HEK293 (cell line): Measurements from ENCODE around the gene NATD1.

ENCODE experiments used
- CTCF ChIA-PET: fragments of 350-600 bp; formaldehyde crosslinking; extraction: SDS; loops from one replicate; lab custom pipeline; 2021; ENCODE audit warnings: antibody characterized with exemption; lab: Yijun Ruan, JAX
- POLR2A ChIA-PET: fragments of 300-600 bp; formaldehyde crosslinking; extraction: SDS; loops from one replicate; lab custom pipeline; 2020; ENCODE audit warnings: antibody characterized with exemption, inconsistent platforms; lab: Yijun Ruan, JAX
- H3K27ac ChIP-seq: fragments of 200-500 bp; sonication (Bioruptor generic); 2 replicates; pipeline ENCODE4 v1.5.1; 2014; ENCODE audit warnings: low read depth, low read length, control low read depth, inconsistent platforms; ENCODE audit errors: extremely low read depth
- H3K36me3 ChIP-seq, 2 experiments: fragments of 200-500 bp in 1 of 2; sonication (Bioruptor generic) in 1 of 2; 1 replicate in 1 of 2; 2 replicates in 1 of 2; pipeline ENCODE4 v1.5.1; 2014 to 2017; ENCODE audit warnings: inconsistent platforms in 2 of 2, low read length in 2 of 2; ENCODE audit not compliant: control insufficient read depth in 2 of 2, insufficient read depth in 1 of 2
- H3K4me1 ChIP-seq: fragments of 200-500 bp; sonication (Bioruptor generic); 2 replicates; pipeline ENCODE4 v1.5.1; 2014; ENCODE audit warnings: mild to moderate bottlenecking, low read length, inconsistent platforms; ENCODE audit not compliant: control insufficient read depth, insufficient read depth
- H3K4me3 ChIP-seq: 2 replicates; pipeline ENCODE4 v1.5.1; 2011; ENCODE audit warnings: low read depth, mild to moderate bottlenecking, control low read depth, low read length, moderate library complexity
- H3K9me3 ChIP-seq: fragments of 200-500 bp; sonication (Bioruptor generic); 2 replicates; pipeline ENCODE4 v1.5.1; 2014; ENCODE audit warnings: low read depth, low read length, inconsistent platforms; ENCODE audit not compliant: control insufficient read depth, insufficient read depth
- FEZF1 ChIP-seq: fragments of 450-650 bp; formaldehyde crosslinking; IDR thresholded peaks from 2 replicates; pipeline ENCODE4 v1.5.1; 2016; ENCODE audit warnings: missing biosample characterization, missing genetic modification characterization
- GFI1B ChIP-seq: fragments of 450-650 bp; formaldehyde crosslinking; IDR thresholded peaks from 2 replicates; pipeline ENCODE4 v1.5.1; 2016; ENCODE audit warnings: missing biosample characterization, missing genetic modification characterization
- GLIS1 ChIP-seq: fragments of 450-650 bp; formaldehyde crosslinking; IDR thresholded peaks from 2 replicates; pipeline ENCODE4 v1.5.1; 2016; ENCODE audit warnings: missing biosample characterization, missing genetic modification characterization
- KLF10 ChIP-seq: fragments of 450-650 bp; IDR thresholded peaks from 2 replicates; pipeline ENCODE4 v1.5.1; 2018; ENCODE audit warnings: missing biosample characterization, mild to moderate bottlenecking, missing genetic modification characterization
- KLF16 ChIP-seq: fragments of 450-650 bp; formaldehyde crosslinking; IDR thresholded peaks from 2 replicates; pipeline ENCODE4 v1.5.1; 2017; ENCODE audit warnings: missing biosample characterization, missing genetic modification characterization
- SP7 ChIP-seq: fragments of 450-650 bp; formaldehyde crosslinking; IDR thresholded peaks from 2 replicates; pipeline ENCODE4 v1.5.1; 2016; ENCODE audit warnings: missing biosample characterization, missing genetic modification characterization
- TCF7L2 ChIP-seq: IDR thresholded peaks from 2 replicates; pipeline ENCODE4 v1.6.1; 2011; ENCODE audit warnings: low read depth, mild to moderate bottlenecking, inconsistent platforms, low read length, moderate library complexity, borderline replicate concordance
- ZBTB11 ChIP-seq: fragments of 450-650 bp; formaldehyde crosslinking; conservative IDR thresholded peaks from 2 replicates; pipeline ENCODE4 v1.5.1; 2016; ENCODE audit warnings: low read depth, missing biosample characterization, missing genetic modification characterization
- ZBTB20 ChIP-seq: fragments of 450-650 bp; formaldehyde crosslinking; IDR thresholded peaks from 2 replicates; pipeline ENCODE4 v1.5.1; 2016; ENCODE audit warnings: missing biosample characterization, missing genetic modification characterization
- ZFP69B ChIP-seq: fragments of 450-650 bp; formaldehyde crosslinking; IDR thresholded peaks from 2 replicates; pipeline ENCODE4 v1.5.1; 2016; ENCODE audit warnings: missing biosample characterization, missing genetic modification characterization
- ZIC2 ChIP-seq: fragments of 450-650 bp; formaldehyde crosslinking; IDR thresholded peaks from 2 replicates; pipeline ENCODE4 v1.5.1; 2016; ENCODE audit warnings: missing biosample characterization, missing genetic modification characterization
- ZNF202 ChIP-seq: fragments of 450-650 bp; formaldehyde crosslinking; IDR thresholded peaks from 2 replicates; pipeline ENCODE4 v1.5.1; 2016; ENCODE audit warnings: missing biosample characterization, missing genetic modification characterization, borderline replicate concordance
- ZNF280C ChIP-seq: fragments of 450-650 bp; formaldehyde crosslinking; IDR thresholded peaks from 2 replicates; pipeline ENCODE4 v1.5.1; 2016; ENCODE audit warnings: missing biosample characterization, missing genetic modification characterization
- ZNF341 ChIP-seq: fragments of 450-650 bp; formaldehyde crosslinking; IDR thresholded peaks from 2 replicates; pipeline ENCODE4; 2016; ENCODE audit warnings: low read depth, missing biosample characterization, missing genetic modification characterization
- ZNF433 ChIP-seq: fragments of 450-650 bp; formaldehyde crosslinking; IDR thresholded peaks from 2 replicates; pipeline ENCODE4 v1.5.1; 2016; ENCODE audit warnings: missing biosample characterization, missing genetic modification characterization, low read depth
- ZNF530 ChIP-seq: fragments of 450-650 bp; formaldehyde crosslinking; IDR thresholded peaks from 2 replicates; pipeline ENCODE4 v1.5.1; 2016; ENCODE audit warnings: low read depth, missing biosample characterization, missing genetic modification characterization
- ZNF629 ChIP-seq: fragments of 450-650 bp; formaldehyde crosslinking; IDR thresholded peaks from 2 replicates; pipeline ENCODE4 v1.5.1; 2017; ENCODE audit warnings: missing biosample characterization, missing genetic modification characterization
- ZNF670 ChIP-seq: fragments of 450-650 bp; formaldehyde crosslinking; IDR thresholded peaks from 2 replicates; pipeline ENCODE4 v1.5.1; 2016; ENCODE audit warnings: missing biosample characterization, missing genetic modification characterization, low read depth
- TF ChIP-seq, protein P1 (sequence below): fragments of 450-650 bp; formaldehyde crosslinking; IDR thresholded peaks from 2 replicates; pipeline ENCODE4 v1.5.1; 2016; ENCODE audit warnings: missing biosample characterization, missing genetic modification characterization
- TF ChIP-seq, protein P2 (sequence below): fragments of 450-650 bp; formaldehyde crosslinking; IDR thresholded peaks from 2 replicates; pipeline ENCODE4 v1.5.1; 2017; ENCODE audit warnings: missing biosample characterization, missing genetic modification characterization
- TF ChIP-seq, protein P3 (sequence below): fragments of 450-650 bp; formaldehyde crosslinking; IDR thresholded peaks from 2 replicates; pipeline ENCODE4 v1.5.1; 2016; ENCODE audit warnings: missing biosample characterization, missing genetic modification characterization
- TF ChIP-seq, protein P4 (sequence below): fragments of 450-650 bp; formaldehyde crosslinking; IDR thresholded peaks from 2 replicates; pipeline ENCODE4 v1.5.1; 2016; ENCODE audit warnings: missing biosample characterization, missing genetic modification characterization

Gene NATD1

DNA sequence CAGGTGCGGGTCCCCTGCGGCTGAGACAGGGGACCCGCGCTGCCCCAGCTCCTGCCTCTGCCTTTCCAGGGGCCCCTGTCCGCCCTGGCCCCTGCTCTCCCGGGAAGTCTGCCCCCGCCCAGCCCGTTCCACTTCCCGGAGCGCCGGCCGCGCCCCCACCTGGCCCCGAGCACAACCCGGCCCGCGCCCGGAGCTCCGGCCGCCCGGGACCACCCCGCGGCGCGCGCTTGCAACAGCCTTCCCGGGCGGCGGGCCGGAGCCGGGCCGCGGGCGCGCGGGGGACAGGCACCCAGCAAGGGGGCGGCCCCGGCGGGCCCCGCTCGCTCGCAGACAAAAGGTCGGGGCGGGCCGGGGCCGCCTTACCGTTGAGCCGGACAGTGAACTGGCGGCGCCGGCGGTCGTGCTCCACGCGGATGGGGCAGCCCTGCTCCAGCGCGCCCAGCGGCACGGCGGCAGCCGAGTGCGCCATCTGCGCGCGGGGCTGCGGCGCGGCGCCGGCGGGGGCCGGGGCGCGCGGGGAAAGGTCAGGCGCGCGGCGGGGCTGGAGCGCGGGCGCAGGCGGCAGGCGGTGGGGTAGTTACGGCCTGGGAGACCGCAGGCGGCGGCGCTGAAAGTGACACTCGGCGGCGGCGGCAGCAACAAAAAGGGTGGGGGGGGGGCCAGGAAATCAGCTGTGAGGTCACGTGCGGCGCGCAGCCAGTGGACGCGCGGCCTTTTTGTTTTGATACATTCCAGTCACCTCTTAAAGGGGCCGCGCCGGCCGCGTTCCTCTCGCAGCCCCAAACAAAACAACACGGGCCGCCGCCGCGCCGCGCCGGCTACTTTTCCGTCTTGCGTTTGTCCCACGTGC, at the start of gene NATD1:
TSS of gene NATD1 (minus strand) at position 615 of the 850 bp plus-strand sequence. CDS start at position 469, 146 bp downstream.
- CTCF ChIA-PET: interaction anchor here (0.6 to 0.7 kb wide), 2 partner anchors 97 to 126 kb away, joined by 3 read pairs; partner anchors contain the start of gene DHRS7B
- 0 out of 2 replicates have a peak, but pooled peaks cover 2% of the 10 kb centered on the region for H3K4me1 ChIP-seq
- peak within 1 kb of the TSS; percentile 46; the same call in 1 of the 2 replicates for H3K27ac ChIP-seq
- no peaks in the 10 kb centered on the region for H3K36me3 ChIP-seq
- POLR2A ChIA-PET: interaction anchor here (0.6 to 1.9 kb wide), 9 partner anchors 11 to 1243 kb away, joined by 3 to 8 read pairs (median 4); no protein-coding TSS in a partner anchor
- H3K4me3 ChIP-seq: peak within 1 kb of the TSS; percentile 56
- no peaks in the 10 kb centered on the region for H3K9me3 ChIP-seq
- TF ChIP-seq GLIS1 (tag by site-specific recombination) (peak; percentile 64; the same call in 1 of the 2 replicates), ZNF670 (tag by site-specific recombination) (no peak), KLF16 (tag by site-specific recombination) (no peak), ZIC2 (tag by site-specific recombination) (no peak), ZNF433 (tag by site-specific recombination) (no peak), KLF10 (tag by site-specific recombination) (0 out of 2 replicates have a peak, but pooled peaks have one; percentile 23), ZFP69B (tag by site-specific recombination) (peak; percentile 95), ZBTB11 (tag by site-specific recombination) (no peak), FEZF1 (tag by site-specific recombination) (peak; percentile 74), ZNF629 (tag by site-specific recombination) (peak; percentile 22; the same call in 1 of the 2 replicates), SP7 (tag by site-specific recombination) (no peak), TCF7L2 (peak; percentile 90; the same call in 1 of the 2 replicates), GFI1B (no peak), ZBTB20 (tag by site-specific recombination) (peak; percentile 38; the same call in 1 of the 2 replicates), ZNF341 (no peak), ZNF530 (tag by site-specific recombination) (no peak), ZNF202 (tag by site-specific recombination) (no peak), ZNF280C (tag by site-specific recombination) (no peak)
- TF ChIP-seq, protein P1, sequence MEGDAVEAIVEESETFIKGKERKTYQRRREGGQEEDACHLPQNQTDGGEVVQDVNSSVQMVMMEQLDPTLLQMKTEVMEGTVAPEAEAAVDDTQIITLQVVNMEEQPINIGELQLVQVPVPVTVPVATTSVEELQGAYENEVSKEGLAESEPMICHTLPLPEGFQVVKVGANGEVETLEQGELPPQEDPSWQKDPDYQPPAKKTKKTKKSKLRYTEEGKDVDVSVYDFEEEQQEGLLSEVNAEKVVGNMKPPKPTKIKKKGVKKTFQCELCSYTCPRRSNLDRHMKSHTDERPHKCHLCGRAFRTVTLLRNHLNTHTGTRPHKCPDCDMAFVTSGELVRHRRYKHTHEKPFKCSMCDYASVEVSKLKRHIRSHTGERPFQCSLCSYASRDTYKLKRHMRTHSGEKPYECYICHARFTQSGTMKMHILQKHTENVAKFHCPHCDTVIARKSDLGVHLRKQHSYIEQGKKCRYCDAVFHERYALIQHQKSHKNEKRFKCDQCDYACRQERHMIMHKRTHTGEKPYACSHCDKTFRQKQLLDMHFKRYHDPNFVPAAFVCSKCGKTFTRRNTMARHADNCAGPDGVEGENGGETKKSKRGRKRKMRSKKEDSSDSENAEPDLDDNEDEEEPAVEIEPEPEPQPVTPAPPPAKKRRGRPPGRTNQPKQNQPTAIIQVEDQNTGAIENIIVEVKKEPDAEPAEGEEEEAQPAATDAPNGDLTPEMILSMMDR (tag by site-specific recombination): no peak
- TF ChIP-seq, protein P2, sequence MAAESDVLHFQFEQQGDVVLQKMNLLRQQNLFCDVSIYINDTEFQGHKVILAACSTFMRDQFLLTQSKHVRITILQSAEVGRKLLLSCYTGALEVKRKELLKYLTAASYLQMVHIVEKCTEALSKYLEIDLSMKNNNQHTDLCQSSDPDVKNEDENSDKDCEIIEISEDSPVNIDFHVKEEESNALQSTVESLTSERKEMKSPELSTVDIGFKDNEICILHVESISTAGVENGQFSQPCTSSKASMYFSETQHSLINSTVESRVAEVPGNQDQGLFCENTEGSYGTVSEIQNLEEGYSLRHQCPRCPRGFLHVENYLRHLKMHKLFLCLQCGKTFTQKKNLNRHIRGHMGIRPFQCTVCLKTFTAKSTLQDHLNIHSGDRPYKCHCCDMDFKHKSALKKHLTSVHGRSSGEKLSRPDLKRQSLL (tag by site-specific recombination): no peak
- TF ChIP-seq, protein P3, sequence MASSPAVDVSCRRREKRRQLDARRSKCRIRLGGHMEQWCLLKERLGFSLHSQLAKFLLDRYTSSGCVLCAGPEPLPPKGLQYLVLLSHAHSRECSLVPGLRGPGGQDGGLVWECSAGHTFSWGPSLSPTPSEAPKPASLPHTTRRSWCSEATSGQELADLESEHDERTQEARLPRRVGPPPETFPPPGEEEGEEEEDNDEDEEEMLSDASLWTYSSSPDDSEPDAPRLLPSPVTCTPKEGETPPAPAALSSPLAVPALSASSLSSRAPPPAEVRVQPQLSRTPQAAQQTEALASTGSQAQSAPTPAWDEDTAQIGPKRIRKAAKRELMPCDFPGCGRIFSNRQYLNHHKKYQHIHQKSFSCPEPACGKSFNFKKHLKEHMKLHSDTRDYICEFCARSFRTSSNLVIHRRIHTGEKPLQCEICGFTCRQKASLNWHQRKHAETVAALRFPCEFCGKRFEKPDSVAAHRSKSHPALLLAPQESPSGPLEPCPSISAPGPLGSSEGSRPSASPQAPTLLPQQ (tag by site-specific recombination): peak; percentile 97
- TF ChIP-seq, protein P4, sequence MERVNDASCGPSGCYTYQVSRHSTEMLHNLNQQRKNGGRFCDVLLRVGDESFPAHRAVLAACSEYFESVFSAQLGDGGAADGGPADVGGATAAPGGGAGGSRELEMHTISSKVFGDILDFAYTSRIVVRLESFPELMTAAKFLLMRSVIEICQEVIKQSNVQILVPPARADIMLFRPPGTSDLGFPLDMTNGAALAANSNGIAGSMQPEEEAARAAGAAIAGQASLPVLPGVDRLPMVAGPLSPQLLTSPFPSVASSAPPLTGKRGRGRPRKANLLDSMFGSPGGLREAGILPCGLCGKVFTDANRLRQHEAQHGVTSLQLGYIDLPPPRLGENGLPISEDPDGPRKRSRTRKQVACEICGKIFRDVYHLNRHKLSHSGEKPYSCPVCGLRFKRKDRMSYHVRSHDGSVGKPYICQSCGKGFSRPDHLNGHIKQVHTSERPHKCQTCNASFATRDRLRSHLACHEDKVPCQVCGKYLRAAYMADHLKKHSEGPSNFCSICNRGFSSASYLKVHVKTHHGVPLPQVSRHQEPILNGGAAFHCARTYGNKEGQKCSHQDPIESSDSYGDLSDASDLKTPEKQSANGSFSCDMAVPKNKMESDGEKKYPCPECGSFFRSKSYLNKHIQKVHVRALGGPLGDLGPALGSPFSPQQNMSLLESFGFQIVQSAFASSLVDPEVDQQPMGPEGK (tag by site-specific recombination): peak; percentile 59
